SK-N-SH (cell line): ENCODE results near the gene MMD. TPM values are rescaled to one million over a fixed set of nuclear protein-coding genes. Genes with fewer than 3 reads are reported as not detected.

Experiments
- CTCF ChIA-PET: fragments of 300-600, 350-600 bp; formaldehyde crosslinking; extraction: SDS; loops from one replicate; lab custom pipeline; 2021; lab: Yijun Ruan, JAX
- POLR2A ChIA-PET: fragments of 350-600 bp; sonication (Branson Sonifier 250); formaldehyde crosslinking; extraction: SDS; loops from one replicate; lab custom pipeline; 2020; ENCODE audit warnings: antibody characterized with exemption, inconsistent platforms; lab: Yijun Ruan, JAX
- DNase-seq: peaks from one replicate; pipeline ENCODE4 v3.0.0; 2012
- H2AFZ ChIP-seq: fragments of 200-600 bp; sonication (generic); 2 replicates; pipeline ENCODE4 v1.8.1; 2016; ENCODE audit warnings: antibody characterized with exemption, mild to moderate bottlenecking, low read depth
- H3F3A ChIP-seq: fragments of 200-600 bp; sonication (generic); replicated peaks from 2 replicates; pipeline ENCODE3; 2016; ENCODE audit warnings: antibody characterized with exemption, mild to moderate bottlenecking; ENCODE audit not compliant: insufficient read depth
- H3K27ac ChIP-seq, 2 experiments: fragments of 200-500 bp in 1 of 2; fragments of 200-600 bp in 1 of 2; sonication (Bioruptor generic) in 1 of 2; sonication (generic), shearing (Covaris generic) in 1 of 2; 2 replicates each; pipeline versions ENCODE4 v1.5.1 to v1.6.1; 2014 to 2016; ENCODE audit warnings: low read depth in 2 of 2, inconsistent platforms in 1 of 2, low read length in 1 of 2, mild to moderate bottlenecking in 1 of 2, mixed read lengths in 1 of 2
- H3K27me3 ChIP-seq: fragments of 200-600 bp; sonication (generic), shearing (Covaris generic); 2 replicates; pipeline ENCODE4 v1.6.1; 2016; ENCODE audit warnings: mixed run types; ENCODE audit not compliant: insufficient read depth
- H3K36me3 ChIP-seq, 2 experiments: fragments of 200-500 bp in 1 of 2; fragments of 200-600 bp in 1 of 2; sonication (Bioruptor generic) in 1 of 2; sonication (generic) in 1 of 2; replicated peaks in 1 of 2; 2 replicates each; pipeline versions ENCODE3 to v1.5.1; 2014 to 2016; ENCODE audit warnings: low read length in 1 of 2, mild to moderate bottlenecking in 1 of 2; ENCODE audit not compliant: insufficient read depth in 2 of 2, control insufficient read depth in 1 of 2
- H3K4me1 ChIP-seq, 2 experiments: fragments of 200-500 bp in 1 of 2; fragments of 200-600 bp in 1 of 2; sonication (Bioruptor generic) in 1 of 2; sonication (generic), shearing (Covaris generic) in 1 of 2; 2 replicates each; pipeline versions ENCODE4 v1.5.1 to v1.6.1; 2014 to 2016; ENCODE audit warnings: low read depth in 1 of 2, low read length in 1 of 2, mixed run types in 1 of 2; ENCODE audit not compliant: insufficient read depth in 2 of 2, control insufficient read depth in 1 of 2
- H3K4me2 ChIP-seq: fragments of 200-600 bp; sonication (generic), shearing (Covaris generic); 2 replicates; pipeline ENCODE4 v1.6.1; 2017; ENCODE audit warnings: mixed run types
- H3K4me3 ChIP-seq, 2 experiments: fragments of 200-500 bp in 1 of 2; fragments of 200-600 bp in 1 of 2; sonication (Bioruptor generic) in 1 of 2; sonication (generic), shearing (Covaris generic) in 1 of 2; 2 replicates each; pipeline versions ENCODE4 v1.5.1 to v1.8.1; 2014 to 2016; ENCODE audit warnings: low read depth in 2 of 2, inconsistent platforms in 1 of 2, low read length in 1 of 2, mild to moderate bottlenecking in 1 of 2, mixed read lengths in 1 of 2, moderate library complexity in 1 of 2
- H3K79me2 ChIP-seq: fragments of 200-600 bp; sonication (generic); 2 replicates; pipeline ENCODE4 v1.8.1; 2017; ENCODE audit warnings: mild to moderate bottlenecking; ENCODE audit not compliant: insufficient read depth
- H3K9ac ChIP-seq: fragments of 200-600 bp; sonication (generic); 2 replicates; pipeline ENCODE4 v1.6.1; 2017; ENCODE audit warnings: mixed run types
- H3K9me2 ChIP-seq: fragments of 200-600 bp; sonication (generic); 2 replicates; pipeline ENCODE4 v1.6.1; 2017; ENCODE audit warnings: mixed run types
- H3K9me3 ChIP-seq: fragments of 200-600 bp; sonication (generic); 2 replicates; pipeline ENCODE4 v1.6.1; 2017; ENCODE audit warnings: mixed run types, mild to moderate bottlenecking, moderate library complexity
- H4K20me1 ChIP-seq: fragments of 200-600 bp; sonication (generic); 2 replicates; pipeline ENCODE4 v1.6.1; 2017; ENCODE audit warnings: mild to moderate bottlenecking, mixed run types; ENCODE audit not compliant: insufficient read depth
- EP300 ChIP-seq, 2 experiments: IDR thresholded peaks; 2 replicates each; pipeline versions ENCODE4 v1.4.0 to v1.6.1; 2012; ENCODE audit warnings: borderline replicate concordance in 1 of 2, low read depth in 1 of 2, low read length in 1 of 2
- EZH2phosphoT487 ChIP-seq: fragments of 200-600 bp; sonication (generic); IDR thresholded peaks from 2 replicates; pipeline ENCODE4 v1.6.1; 2017; ENCODE audit warnings: low read depth, mixed run types, mild to moderate bottlenecking, antibody characterized with exemption, moderate library complexity, borderline replicate concordance
- FOXJ3 ChIP-seq: sonication (generic); formaldehyde crosslinking; IDR thresholded peaks from 2 replicates; pipeline ENCODE4 v1.5.1; 2020; ENCODE audit warnings: mild to moderate bottlenecking, missing genetic modification reagents
- FOXM1 ChIP-seq: IDR thresholded peaks from 2 replicates; pipeline ENCODE4 v1.4.0; 2012; ENCODE audit warnings: low read depth, mild to moderate bottlenecking
- GATA2 ChIP-seq: sonication (generic); formaldehyde crosslinking; IDR thresholded peaks from 2 replicates; pipeline ENCODE4 v1.5.0; 2020; ENCODE audit warnings: mild to moderate bottlenecking, missing genetic modification reagents
- JUND ChIP-seq: IDR thresholded peaks from 2 replicates; pipeline ENCODE4 v1.4.0; 2012
- MEF2A ChIP-seq: IDR thresholded peaks from 2 replicates; pipeline ENCODE4 v1.4.0; 2012; ENCODE audit warnings: low read depth, borderline replicate concordance
- MXI1 ChIP-seq: IDR thresholded peaks from 2 replicates; pipeline ENCODE4 v1.6.1; 2012; ENCODE audit warnings: mild to moderate bottlenecking, low read depth, low read length, improper control_type of control experiment
- RAD21 ChIP-seq: IDR thresholded peaks from 2 replicates; pipeline ENCODE4 v1.6.1; 2012; ENCODE audit warnings: mild to moderate bottlenecking, low read length
- RCOR1 ChIP-seq: fragments of 150-350 bp; IDR thresholded peaks from 2 replicates; pipeline ENCODE4 v1.6.1; 2017; ENCODE audit warnings: antibody characterized with exemption, low read length
- RXRA ChIP-seq: IDR thresholded peaks from 2 replicates; pipeline ENCODE4 v1.4.0; 2012; ENCODE audit warnings: low read depth, mild to moderate bottlenecking, borderline replicate concordance
- SIN3A ChIP-seq: IDR thresholded peaks from 2 replicates; pipeline ENCODE4 v1.6.1; 2012; ENCODE audit warnings: low read depth, mild to moderate bottlenecking, low read length, moderate library complexity, borderline replicate concordance
- SMC3 ChIP-seq: IDR thresholded peaks from 2 replicates; pipeline ENCODE4 v1.6.1; 2012; ENCODE audit warnings: low read depth, low read length, improper control_type of control experiment
- TAF1 ChIP-seq: IDR thresholded peaks from 2 replicates; pipeline ENCODE4 v1.6.1; 2012; ENCODE audit warnings: low read depth, mild to moderate bottlenecking, low read length, moderate library complexity, borderline replicate concordance
- TCF12 ChIP-seq: IDR thresholded peaks from 2 replicates; pipeline ENCODE4 v1.4.0; 2012
- TEAD4 ChIP-seq: IDR thresholded peaks from 2 replicates; pipeline ENCODE4 v1.4.0; 2012; ENCODE audit warnings: mild to moderate bottlenecking, borderline replicate concordance; ENCODE audit not compliant: insufficient read depth
- WGBS: methylation state at CpG from one replicate; pipeline ENCODE4 v1.1.6; 2017; ENCODE audit warnings: low lambda C conversion rate; 5-methylcytosine and 5-hydroxymethylcytosine counted together
- polyA plus RNA-seq, 3 experiments: library from polyadenylated mRNA; depleted of rRNA; stranded (reverse); fragments of >200 nt; gene quantifications; 2 replicates each; pipeline ENCODE4 v1.2.3, GENCODE V29; 2012
- TF ChIP-seq, protein P1 (sequence below): IDR thresholded peaks from 2 replicates; pipeline ENCODE4; 2012
- TF ChIP-seq, protein P2 (sequence below): IDR thresholded peaks from 2 replicates; pipeline ENCODE4 v1.4.0; 2012; ENCODE audit warnings: low read depth
- TF ChIP-seq, protein P3 (sequence below): fragments of 150-350 bp; IDR thresholded peaks from 2 replicates; pipeline ENCODE4 v1.6.1; 2016; ENCODE audit warnings: mild to moderate bottlenecking, low read depth, low read length
- TF ChIP-seq, protein P4 (sequence below): fragments of 200-600 bp; sonication (generic); IDR thresholded peaks from 2 replicates; pipeline ENCODE4 v1.6.1; 2017; ENCODE audit warnings: antibody characterized with exemption, mild to moderate bottlenecking, moderate library complexity
- TF ChIP-seq, protein P5 (sequence below): fragments of 150-350 bp; IDR thresholded peaks from 2 replicates; pipeline ENCODE4 v1.6.1; 2017; ENCODE audit warnings: antibody characterized with exemption, low read length, low read depth, borderline replicate concordance

Gene MMD
- polyA plus RNA-seq, 1 of the 3 experiments (the other 2 are of a cell fraction) = 10.9 TPM

DNA sequence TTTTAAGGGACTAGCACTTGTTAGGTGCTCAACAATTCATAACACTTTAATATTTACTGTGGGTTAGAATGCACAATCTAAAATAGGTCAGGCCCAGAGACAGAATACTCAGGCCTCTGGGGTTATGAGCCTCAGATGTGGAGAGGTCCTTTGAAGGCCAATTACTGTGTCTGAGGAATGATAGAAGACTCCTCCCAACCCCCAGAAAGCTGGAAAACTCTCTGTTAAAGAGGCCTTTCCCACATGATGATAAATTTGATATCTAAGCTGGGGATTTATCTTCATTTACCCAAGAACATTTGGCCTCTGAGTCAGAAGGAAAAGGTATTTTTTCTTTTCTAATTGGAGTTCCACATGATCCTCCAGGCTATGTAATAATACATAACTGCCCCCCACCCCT is 41.1 kb upstream of the MMD start:
- Histone ChIP-seq H3K4me3 (no peak overlapping the region), H2AFZ (no peak overlapping the region), H4K20me1 (no peaks in the 10 kb centered on the region), H3F3A (no peaks in the 10 kb centered on the region), H3K79me2 (no peaks in the 10 kb centered on the region), H3K9me3 (no peaks in the 10 kb centered on the region), H3K27me3 (no peaks in the 10 kb centered on the region), H3K4me1 (peaks cover 0 to 3% of the 10 kb centered on the region in 2 experiments; a peak in 1 of 4 replicates), H3K4me2 (no peak overlapping the region)
- POLR2A ChIA-PET = no interaction called here
- DNase-seq = no peak
- CTCF ChIA-PET = interaction anchor here (0.9 kb wide), 1 partner anchor 12 kb away, joined by 3 read pairs; no protein-coding TSS in a partner anchor
- TF ChIP-seq TAF1 = no peak
- TF ChIP-seq TEAD4 = no peak
- TF ChIP-seq FOXJ3 (CRISPR knock-in tag) = no peak
- TF ChIP-seq TCF12 = 0 out of 2 replicates have a peak, but pooled peaks have one; percentile 5
- no peak for TF ChIP-seq MEF2A
- no peak for TF ChIP-seq MXI1
- TF ChIP-seq, protein P1, sequence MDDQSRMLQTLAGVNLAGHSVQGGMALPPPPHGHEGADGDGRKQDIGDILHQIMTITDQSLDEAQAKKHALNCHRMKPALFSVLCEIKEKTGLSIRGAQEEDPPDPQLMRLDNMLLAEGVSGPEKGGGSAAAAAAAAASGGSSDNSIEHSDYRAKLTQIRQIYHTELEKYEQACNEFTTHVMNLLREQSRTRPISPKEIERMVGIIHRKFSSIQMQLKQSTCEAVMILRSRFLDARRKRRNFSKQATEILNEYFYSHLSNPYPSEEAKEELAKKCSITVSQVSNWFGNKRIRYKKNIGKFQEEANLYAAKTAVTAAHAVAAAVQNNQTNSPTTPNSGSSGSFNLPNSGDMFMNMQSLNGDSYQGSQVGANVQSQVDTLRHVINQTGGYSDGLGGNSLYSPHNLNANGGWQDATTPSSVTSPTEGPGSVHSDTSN = peak; percentile 11; the same call in 1 of the 2 replicates
- TF ChIP-seq, all 33 proteins: peak for 2
- H3K27ac ChIP-seq = no peak overlapping the region
- H3K9ac ChIP-seq = no peak overlapping the region
- no peaks in the 10 kb centered on the region for H3K9me2 ChIP-seq
- no peaks in the 10 kb centered on the region for H3K36me3 ChIP-seq

DNA sequence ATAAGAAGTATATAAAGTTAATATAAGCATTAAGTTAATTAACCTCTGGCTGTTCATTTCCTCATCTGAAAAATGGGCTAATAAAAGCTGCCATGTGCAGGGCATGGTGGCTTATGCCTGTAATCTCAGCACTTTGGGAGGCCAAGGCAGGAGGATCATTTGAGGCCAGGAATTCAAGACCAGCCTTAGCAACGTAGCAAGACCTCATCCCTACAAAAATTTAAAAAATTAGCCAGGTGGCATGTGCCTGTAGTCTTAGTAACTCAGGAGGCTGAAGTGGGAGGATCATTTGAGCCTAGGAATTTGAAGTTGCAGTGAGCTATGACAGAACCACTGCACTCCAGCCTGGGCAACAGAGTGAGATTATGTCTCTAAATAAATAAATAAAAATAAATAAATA is 40.6 kb upstream of the MMD start:
- H3F3A ChIP-seq = no peaks in the 10 kb centered on the region
- no peaks in the 10 kb centered on the region for H4K20me1 ChIP-seq
- no peak overlapping the region for H2AFZ ChIP-seq
- H3K4me2 ChIP-seq = no peak overlapping the region
- DNase-seq = no peak
- H3K9me2 ChIP-seq = no peaks in the 10 kb centered on the region
- WGBS = 86% methylated on average over 1 of the region's 1 CpG
- H3K27me3 ChIP-seq = no peaks in the 10 kb centered on the region
- H3K9me3 ChIP-seq = no peaks in the 10 kb centered on the region
- POLR2A ChIA-PET = no interaction called here
- no peaks in the 10 kb centered on the region for H3K79me2 ChIP-seq
- no peak overlapping the region for H3K4me3 ChIP-seq
- CTCF ChIA-PET = interaction anchor here (0.9 kb wide), 1 partner anchor 11 kb away, joined by 3 read pairs; no protein-coding TSS in a partner anchor
- H3K27ac ChIP-seq = no peak overlapping the region
- no peaks in the 10 kb centered on the region for H3K36me3 ChIP-seq
- no peak overlapping the region for H3K9ac ChIP-seq
- TF ChIP-seq RXRA (no peak), TAF1 (no peak), RCOR1 (no peak), RAD21 (no peak), EZH2phosphoT487 (no peak), MEF2A (no peak), TCF12 (no peak), EP300 (IDR thresholded peaks at IDR 0.05; ENCODE audit: borderline replicate concordance in 1 of 2, low read depth in 1 of 2, low read length in 1 of 2) (no peak), FOXM1 (no peak), SMC3 (no peak), SIN3A (no peak), GATA2 (CRISPR knock-in tag) (no peak), JUND (no peak), TEAD4 (no peak)
- TF ChIP-seq, protein P2, sequence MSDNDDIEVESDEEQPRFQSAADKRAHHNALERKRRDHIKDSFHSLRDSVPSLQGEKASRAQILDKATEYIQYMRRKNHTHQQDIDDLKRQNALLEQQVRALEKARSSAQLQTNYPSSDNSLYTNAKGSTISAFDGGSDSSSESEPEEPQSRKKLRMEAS = no peak
- TF ChIP-seq, protein P3, sequence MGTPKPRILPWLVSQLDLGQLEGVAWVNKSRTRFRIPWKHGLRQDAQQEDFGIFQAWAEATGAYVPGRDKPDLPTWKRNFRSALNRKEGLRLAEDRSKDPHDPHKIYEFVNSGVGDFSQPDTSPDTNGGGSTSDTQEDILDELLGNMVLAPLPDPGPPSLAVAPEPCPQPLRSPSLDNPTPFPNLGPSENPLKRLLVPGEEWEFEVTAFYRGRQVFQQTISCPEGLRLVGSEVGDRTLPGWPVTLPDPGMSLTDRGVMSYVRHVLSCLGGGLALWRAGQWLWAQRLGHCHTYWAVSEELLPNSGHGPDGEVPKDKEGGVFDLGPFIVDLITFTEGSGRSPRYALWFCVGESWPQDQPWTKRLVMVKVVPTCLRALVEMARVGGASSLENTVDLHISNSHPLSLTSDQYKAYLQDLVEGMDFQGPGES = no peak
- TF ChIP-seq, protein P4, sequence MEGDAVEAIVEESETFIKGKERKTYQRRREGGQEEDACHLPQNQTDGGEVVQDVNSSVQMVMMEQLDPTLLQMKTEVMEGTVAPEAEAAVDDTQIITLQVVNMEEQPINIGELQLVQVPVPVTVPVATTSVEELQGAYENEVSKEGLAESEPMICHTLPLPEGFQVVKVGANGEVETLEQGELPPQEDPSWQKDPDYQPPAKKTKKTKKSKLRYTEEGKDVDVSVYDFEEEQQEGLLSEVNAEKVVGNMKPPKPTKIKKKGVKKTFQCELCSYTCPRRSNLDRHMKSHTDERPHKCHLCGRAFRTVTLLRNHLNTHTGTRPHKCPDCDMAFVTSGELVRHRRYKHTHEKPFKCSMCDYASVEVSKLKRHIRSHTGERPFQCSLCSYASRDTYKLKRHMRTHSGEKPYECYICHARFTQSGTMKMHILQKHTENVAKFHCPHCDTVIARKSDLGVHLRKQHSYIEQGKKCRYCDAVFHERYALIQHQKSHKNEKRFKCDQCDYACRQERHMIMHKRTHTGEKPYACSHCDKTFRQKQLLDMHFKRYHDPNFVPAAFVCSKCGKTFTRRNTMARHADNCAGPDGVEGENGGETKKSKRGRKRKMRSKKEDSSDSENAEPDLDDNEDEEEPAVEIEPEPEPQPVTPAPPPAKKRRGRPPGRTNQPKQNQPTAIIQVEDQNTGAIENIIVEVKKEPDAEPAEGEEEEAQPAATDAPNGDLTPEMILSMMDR = no peak
- TF ChIP-seq, protein P5, sequence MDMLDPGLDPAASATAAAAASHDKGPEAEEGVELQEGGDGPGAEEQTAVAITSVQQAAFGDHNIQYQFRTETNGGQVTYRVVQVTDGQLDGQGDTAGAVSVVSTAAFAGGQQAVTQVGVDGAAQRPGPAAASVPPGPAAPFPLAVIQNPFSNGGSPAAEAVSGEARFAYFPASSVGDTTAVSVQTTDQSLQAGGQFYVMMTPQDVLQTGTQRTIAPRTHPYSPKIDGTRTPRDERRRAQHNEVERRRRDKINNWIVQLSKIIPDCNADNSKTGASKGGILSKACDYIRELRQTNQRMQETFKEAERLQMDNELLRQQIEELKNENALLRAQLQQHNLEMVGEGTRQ = no peak
- peaks cover 0 to 3% of the 10 kb centered on the region in 2 experiments; a peak in 1 of 4 replicates for H3K4me1 ChIP-seq
